IMR-90 (cell line): Measurements from ENCODE around the gene STARD7. TPM values are rescaled to one million over a fixed set of nuclear protein-coding genes. Genes with fewer than 3 reads are reported as not detected.

Experiments used
- ATAC-seq: fragments of 200-7000 bp; cut with Tn5 transposase; 2 replicates; pipeline ENCODE4 v1.9.1; 2020; ENCODE audit warnings: low read depth, mild to moderate bottlenecking, moderate library complexity
- Bru-seq: library from RNA; stranded (reverse); fragments of 400-500 nt; gene quantifications from one replicate; lab custom pipeline; 2021; lab: Mats Ljungman, UMichigan
- BruChase-seq, 2 experiments: library from RNA; stranded (reverse); fragments of 400-500 nt; gene quantifications; one replicate each; lab custom pipeline; 2021; lab: Mats Ljungman, UMichigan
- BruUV-seq: library from RNA; stranded (reverse); fragments of 400-500 nt; replicated peaks from 2 replicates; lab custom pipeline; 2021; lab: Mats Ljungman, UMichigan
- CTCF ChIA-PET: fragments of 300-600 bp; formaldehyde crosslinking; extraction: SDS; loops from one replicate; lab custom pipeline; 2021; ENCODE audit warnings: antibody characterized with exemption; lab: Yijun Ruan, JAX
- POLR2A ChIA-PET: fragments of 300-600 bp; sonication (Branson Sonifier 250); formaldehyde crosslinking; loops from one replicate; lab custom pipeline; 2022; ENCODE audit warnings: antibody characterized with exemption; ENCODE audit not compliant: unreplicated experiment; lab: Charles Lee
- DNase-seq: peaks from one replicate; pipeline ENCODE4 v3.0.0; 2013
- H2AFZ ChIP-seq: replicated peaks from 2 replicates; pipeline ENCODE3; 2013; ENCODE audit warnings: low read length, mild to moderate bottlenecking; ENCODE audit not compliant: poor library complexity
- H2AK5ac ChIP-seq: 2 replicates; pipeline ENCODE4 v1.6.1; 2013; ENCODE audit warnings: low read depth, low read length, inconsistent platforms
- H2AK9ac ChIP-seq: replicated peaks from 2 replicates; pipeline ENCODE3; 2013; ENCODE audit warnings: mild to moderate bottlenecking, low read depth, low read length, moderate library complexity; ENCODE audit not compliant: poor library complexity
- H2BK120ac ChIP-seq: 2 replicates; pipeline ENCODE4 v1.6.1; 2013; ENCODE audit warnings: low read depth, low read length, inconsistent platforms
- H2BK15ac ChIP-seq: 3 replicates; pipeline ENCODE4 v1.6.1; 2013; ENCODE audit warnings: low read depth, low read length, inconsistent platforms
- H2BK20ac ChIP-seq: 2 replicates; pipeline ENCODE4 v1.6.1; 2013; ENCODE audit warnings: low read depth, mild to moderate bottlenecking, inconsistent platforms, low read length, moderate library complexity
- H2BK5ac ChIP-seq: 2 replicates; pipeline ENCODE4 v1.6.1; 2013; ENCODE audit warnings: mild to moderate bottlenecking, low read depth, low read length, inconsistent platforms; ENCODE audit not compliant: poor library complexity, severe bottlenecking
- H3K14ac ChIP-seq: replicated peaks from 2 replicates; pipeline ENCODE4 v1.6.1; 2013; ENCODE audit warnings: low read depth, low read length, inconsistent platforms
- H3K18ac ChIP-seq: 2 replicates; pipeline ENCODE4 v1.6.1; 2013; ENCODE audit warnings: low read depth, low read length, control low read depth
- H3K23ac ChIP-seq: 2 replicates; pipeline ENCODE4 v1.6.1; 2013; ENCODE audit warnings: low read depth, low read length, inconsistent platforms
- H3K27ac ChIP-seq: 2 replicates; pipeline ENCODE4 v1.5.1; 2013; ENCODE audit warnings: mild to moderate bottlenecking, control low read depth, low read length; ENCODE audit not compliant: insufficient read depth
- H3K27me3 ChIP-seq: 2 replicates; pipeline ENCODE4 v1.6.1; 2013; ENCODE audit warnings: low read length; ENCODE audit not compliant: control insufficient read depth, insufficient read depth
- H3K36me3 ChIP-seq: 2 replicates; pipeline ENCODE4 v1.6.1; 2013; ENCODE audit warnings: low read length, mixed read lengths; ENCODE audit not compliant: control insufficient read depth, insufficient read depth
- H3K4ac ChIP-seq: 2 replicates; pipeline ENCODE4 v1.6.1; 2013; ENCODE audit warnings: low read depth, low read length, inconsistent platforms
- H3K4me1 ChIP-seq: 2 replicates; pipeline ENCODE4 v1.6.1; 2013; ENCODE audit warnings: low read length, mixed read lengths; ENCODE audit not compliant: control insufficient read depth, insufficient read depth
- H3K4me2 ChIP-seq: 2 replicates; pipeline ENCODE4 v1.6.1; 2013; ENCODE audit warnings: low read depth, mild to moderate bottlenecking, control low read depth, low read length, moderate library complexity
- H3K4me3 ChIP-seq: 2 replicates; pipeline ENCODE4 v1.5.1; 2013; ENCODE audit warnings: low read depth, mild to moderate bottlenecking, control low read depth, low read length, moderate library complexity; ENCODE audit not compliant: insufficient read depth
- H3K56ac ChIP-seq: 2 replicates; pipeline ENCODE4 v1.6.1; 2013; ENCODE audit warnings: low read length, inconsistent platforms; ENCODE audit not compliant: insufficient read depth; ENCODE audit errors: extremely low read depth
- H3K79me1 ChIP-seq, 2 experiments: 2 replicates each; pipeline ENCODE4 v1.6.1; 2013; ENCODE audit warnings: low read length in 2 of 2, inconsistent platforms in 1 of 2, low read depth in 1 of 2
- H3K9ac ChIP-seq: 2 replicates; pipeline ENCODE4 v1.6.1; 2013; ENCODE audit warnings: low read depth, low read length, control low read depth
- H3K9me1 ChIP-seq: 2 replicates; pipeline ENCODE4 v1.6.1; 2013; ENCODE audit warnings: low read length, inconsistent platforms; ENCODE audit not compliant: insufficient read depth
- H3K9me3 ChIP-seq: 2 replicates; pipeline ENCODE4 v1.6.1; 2013; ENCODE audit warnings: low read length; ENCODE audit not compliant: control insufficient read depth, insufficient read depth
- H4K20me1 ChIP-seq: 2 replicates; pipeline ENCODE4 v1.6.1; 2013; ENCODE audit warnings: low read length, inconsistent platforms; ENCODE audit not compliant: insufficient read depth
- H4K5ac ChIP-seq: 2 replicates; pipeline ENCODE4 v1.6.1; 2013; ENCODE audit warnings: mild to moderate bottlenecking, low read depth, low read length, control low read depth
- H4K8ac ChIP-seq, 2 experiments: 2 replicates each; pipeline ENCODE4 v1.6.1; 2013; ENCODE audit warnings: low read depth in 2 of 2, low read length in 2 of 2, control low read depth in 1 of 2, inconsistent platforms in 1 of 2
- H4K91ac ChIP-seq: 2 replicates; pipeline ENCODE4 v1.6.1; 2013; ENCODE audit warnings: low read depth, low read length, inconsistent platforms; ENCODE audit not compliant: insufficient read depth
- CHD1 ChIP-seq: IDR thresholded peaks from 2 replicates; pipeline ENCODE4 v1.6.1; 2012; ENCODE audit warnings: low read depth, low read length, improper control_type of control experiment
- MAZ ChIP-seq: IDR thresholded peaks from 2 replicates; pipeline ENCODE4 v1.6.1; 2012; ENCODE audit warnings: low read depth, mild to moderate bottlenecking, low read length, improper control_type of control experiment, moderate library complexity, borderline replicate concordance
- MXI1 ChIP-seq: IDR thresholded peaks from 2 replicates; pipeline ENCODE4 v1.6.1; 2012; ENCODE audit warnings: low read depth, mild to moderate bottlenecking, low read length, moderate library complexity, borderline replicate concordance
- RCOR1 ChIP-seq: IDR thresholded peaks from 2 replicates; pipeline ENCODE4 v1.6.1; 2012; ENCODE audit warnings: mild to moderate bottlenecking, low read length, improper control_type of control experiment; ENCODE audit not compliant: insufficient replicate concordance
- WGBS, 2 experiments: methylation state at CpG; one replicate each; pipeline versions ENCODE4 v1.1.5 to v1.1.7; 2013; ENCODE audit warnings: missing lambda C conversion rate in 2 of 2; ENCODE audit not compliant: insufficient read length in 1 of 2; ENCODE audit errors: extremely low coverage in 2 of 2; 5-methylcytosine and 5-hydroxymethylcytosine counted together
- dilution Hi-C: fragments of 300-500 bp; cut with HindIII; formaldehyde crosslinking; loops from one replicate; pipeline ENCODE4 v1.14.3; 2018; ENCODE audit warnings: low sequenced_read_pairs; ENCODE audit not compliant: unreplicated experiment
- in situ Hi-C: fragments of 300-500 bp; cut with MboI; formaldehyde crosslinking; loops from 3 replicates; pipeline ENCODE4 v1.14.3; 2019; ENCODE audit warnings: low sequenced_read_pairs, inconsistent platforms, mixed read lengths
- intact Hi-C: fragments of 100-400 bp; cut with micrococcal nuclease; formaldehyde crosslinking; loops from 2 replicates; pipeline ENCODE4 v1.10.0; 2022
- long read RNA-seq: library from polyadenylated mRNA; unstranded; transcript quantifications from one replicate; pipeline ENCODE4 v2.0.0, GENCODE V29; 2021; ENCODE audit not compliant: unreplicated experiment
- polyA plus RNA-seq, 3 experiments: library from polyadenylated mRNA; depleted of rRNA; stranded (reverse); fragments of >200 nt; gene quantifications; 2 replicates each; pipeline ENCODE4 v1.2.3, GENCODE V29; 2012; ENCODE audit warnings: low replicate concordance in 1 of 3
- total RNA-seq: library from RNA; depleted of rRNA; stranded (reverse); fragments of >200 nt; gene quantifications from 2 replicates; pipeline ENCODE4 v1.2.3, GENCODE V29; 2012; rRNA removed
- TF ChIP-seq, protein P1 (sequence below): conservative IDR thresholded peaks from 2 replicates; pipeline ENCODE4 v1.5.1; 2012; ENCODE audit warnings: mild to moderate bottlenecking, low read depth, low read length, improper control_type of control experiment
- TF ChIP-seq, protein P2 (sequence below): fragments of 150-350 bp; IDR thresholded peaks from 2 replicates; pipeline ENCODE4 v1.6.1; 2017; ENCODE audit warnings: mild to moderate bottlenecking, antibody characterized with exemption, low read length, low read depth
- TF ChIP-seq, protein P3 (sequence below): fragments of 150-350 bp; IDR thresholded peaks from 2 replicates; pipeline ENCODE4 v1.6.1; 2016; ENCODE audit warnings: low read depth, mild to moderate bottlenecking, low read length, moderate library complexity, borderline replicate concordance

The STARD7 gene, protein sequence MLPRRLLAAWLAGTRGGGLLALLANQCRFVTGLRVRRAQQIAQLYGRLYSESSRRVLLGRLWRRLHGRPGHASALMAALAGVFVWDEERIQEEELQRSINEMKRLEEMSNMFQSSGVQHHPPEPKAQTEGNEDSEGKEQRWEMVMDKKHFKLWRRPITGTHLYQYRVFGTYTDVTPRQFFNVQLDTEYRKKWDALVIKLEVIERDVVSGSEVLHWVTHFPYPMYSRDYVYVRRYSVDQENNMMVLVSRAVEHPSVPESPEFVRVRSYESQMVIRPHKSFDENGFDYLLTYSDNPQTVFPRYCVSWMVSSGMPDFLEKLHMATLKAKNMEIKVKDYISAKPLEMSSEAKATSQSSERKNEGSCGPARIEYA
- total RNA-seq (138 and 189 TPM in 2 replicates), polyA plus RNA-seq (2012; rRNA removed) (51.1 and 61.7 TPM in 2 replicates), Bru-seq, nascent RNA (percentile 84 among the genes with signal in this experiment), BruChase-seq, experiment 1, labeled RNA remaining after a 6-hour chase (percentile 94 among the genes with signal in this experiment), BruChase-seq, experiment 2, labeled RNA remaining after a 2-hour chase (percentile 91 among the genes with signal in this experiment)
- 17.9 and 21.7 TPM in 2 replicates for polyA plus RNA-seq (2012; cell fraction: cytosol; rRNA removed)
- polyA plus RNA-seq (2012; cell fraction: nucleus; rRNA removed; ENCODE audit: low replicate concordance), result 14.0 and 58.9 TPM in 2 replicates
- long read RNA-seq, transcript STARD7-201 (8 exons, 3,368 nt), result major isoform, 191 of 222 reads
- long read RNA-seq, partial matches to known transcripts, result 7 of 222 reads
- long read RNA-seq, other reads (novel, unspliced or antisense), result 23 of 222 reads

DNA sequence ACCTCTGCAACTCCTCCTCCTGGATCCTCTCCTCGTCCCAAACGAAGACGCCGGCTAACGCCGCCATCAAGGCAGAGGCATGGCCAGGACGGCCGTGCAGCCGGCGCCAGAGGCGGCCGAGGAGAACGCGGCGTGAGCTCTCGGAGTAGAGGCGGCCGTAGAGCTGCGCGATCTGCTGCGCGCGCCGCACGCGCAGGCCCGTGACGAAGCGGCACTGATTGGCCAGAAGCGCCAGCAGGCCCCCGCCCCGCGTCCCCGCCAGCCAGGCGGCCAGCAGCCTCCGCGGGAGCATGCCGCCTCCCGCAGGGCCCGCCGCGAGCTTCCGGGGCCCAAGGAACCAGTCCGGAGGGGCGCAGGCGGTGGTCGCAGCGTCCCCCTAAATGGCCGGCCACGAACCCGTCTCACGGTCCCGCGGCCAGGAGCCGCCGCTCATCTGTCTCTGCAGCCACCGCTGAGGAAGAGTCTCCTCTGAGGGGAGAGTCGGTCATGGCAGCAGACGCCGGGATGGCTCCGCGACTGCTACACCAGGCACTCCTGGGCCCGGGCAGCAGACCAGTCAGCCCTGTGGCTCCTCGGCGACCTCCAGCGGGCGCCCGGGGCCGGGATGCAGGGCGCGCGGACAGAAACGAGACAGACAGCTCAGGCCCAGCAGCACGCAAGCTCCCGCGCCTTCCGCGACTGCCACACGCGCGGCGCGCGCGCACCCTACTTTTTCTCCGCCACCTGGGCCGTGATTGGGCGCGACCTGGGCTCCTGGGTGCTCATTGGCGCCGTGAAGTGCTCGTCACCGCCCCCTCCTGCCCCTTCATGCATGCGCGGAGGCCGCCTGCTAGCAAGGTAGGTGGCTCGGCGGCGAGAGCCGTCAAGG, at the start of gene STARD7:
Gene STARD7 (minus strand): TSS at position 685 of the 868 bp plus-strand sequence. CDS start 393 bp downstream, at position 292.
- Histone ChIP-seq H3K79me1 (peaks cover 17 to 37% of the 10 kb centered on the region in 2 experiments), H3K9me3 (no peaks in the 10 kb centered on the region), H2BK15ac (no peak within 1 kb of the TSS), H3K23ac (peak within 1 kb of the TSS; percentile 87), H2BK120ac (peak within 1 kb of the TSS; percentile 32; the same call in 1 of the 2 replicates), H2AFZ (peak within 1 kb of the TSS; percentile 95), H2AK5ac (peak within 1 kb of the TSS; percentile 87), H3K9me1 (peaks cover 16% of the 10 kb centered on the region; the same call in 1 of the 2 replicates), H3K4ac (peak within 1 kb of the TSS; percentile 69), H4K5ac (peak within 1 kb of the TSS; percentile 97), H4K8ac (peak within 1 kb of the TSS; percentile 92 to 93), H4K20me1 (peaks cover 41% of the 10 kb centered on the region), H3K36me3 (no peaks in the 10 kb centered on the region), H3K18ac (no peak within 1 kb of the TSS), H2BK5ac (peak within 1 kb of the TSS; percentile 47), H3K9ac (peak within 1 kb of the TSS; percentile 85), H3K4me2 (peak within 1 kb of the TSS; percentile 93), H2AK9ac (peak within 1 kb of the TSS; percentile 97), H3K27me3 (no peaks in the 10 kb centered on the region), H3K56ac (peak within 1 kb of the TSS; percentile 75), H3K14ac (peak within 1 kb of the TSS; percentile 81), H3K4me1 (peaks cover 14% of the 10 kb centered on the region), H3K4me3 (peak within 1 kb of the TSS; percentile 60), H2BK20ac (no peak within 1 kb of the TSS), H4K91ac (peak within 1 kb of the TSS; percentile 73), H3K27ac (peak within 1 kb of the TSS; percentile 76)
- intact Hi-C loops (loop anchor here (1.0 to 5.0 kb wide), 3 partner anchors 34 to 61 kb away; partner anchors contain the start of genes CIAO1 and DUSP2), dilution Hi-C loops (no loop called here), in situ Hi-C loops (no loop called here)
- CTCF ChIA-PET, result interaction anchor here (0.6 kb wide), 4 partner anchors 9 to 95 kb away, joined by 3 read pairs; no protein-coding TSS in a partner anchor
- POLR2A ChIA-PET, result interaction anchor here (0.5 kb wide), 1 partner anchor 127 kb away, joined by 4 read pairs; no protein-coding TSS in a partner anchor
- ATAC-seq (peak; percentile 92), DNase-seq (peak; percentile 97)
- no TSS peak for BruUV-seq
- 0% methylated on average over 61 of the region's 100 CpGs; no CpG with 5 or more reads in 1 of the 2 experiments for WGBS, 2 experiments
- no peak for TF ChIP-seq RCOR1
- TF ChIP-seq MAZ, result peak; percentile 71; the same call in 1 of the 2 replicates
- TF ChIP-seq, protein P1, sequence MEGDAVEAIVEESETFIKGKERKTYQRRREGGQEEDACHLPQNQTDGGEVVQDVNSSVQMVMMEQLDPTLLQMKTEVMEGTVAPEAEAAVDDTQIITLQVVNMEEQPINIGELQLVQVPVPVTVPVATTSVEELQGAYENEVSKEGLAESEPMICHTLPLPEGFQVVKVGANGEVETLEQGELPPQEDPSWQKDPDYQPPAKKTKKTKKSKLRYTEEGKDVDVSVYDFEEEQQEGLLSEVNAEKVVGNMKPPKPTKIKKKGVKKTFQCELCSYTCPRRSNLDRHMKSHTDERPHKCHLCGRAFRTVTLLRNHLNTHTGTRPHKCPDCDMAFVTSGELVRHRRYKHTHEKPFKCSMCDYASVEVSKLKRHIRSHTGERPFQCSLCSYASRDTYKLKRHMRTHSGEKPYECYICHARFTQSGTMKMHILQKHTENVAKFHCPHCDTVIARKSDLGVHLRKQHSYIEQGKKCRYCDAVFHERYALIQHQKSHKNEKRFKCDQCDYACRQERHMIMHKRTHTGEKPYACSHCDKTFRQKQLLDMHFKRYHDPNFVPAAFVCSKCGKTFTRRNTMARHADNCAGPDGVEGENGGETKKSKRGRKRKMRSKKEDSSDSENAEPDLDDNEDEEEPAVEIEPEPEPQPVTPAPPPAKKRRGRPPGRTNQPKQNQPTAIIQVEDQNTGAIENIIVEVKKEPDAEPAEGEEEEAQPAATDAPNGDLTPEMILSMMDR, result peak; percentile 22; the same call in 1 of the 2 replicates
- peak; percentile 82 for TF ChIP-seq MXI1
- TF ChIP-seq, protein P2, sequence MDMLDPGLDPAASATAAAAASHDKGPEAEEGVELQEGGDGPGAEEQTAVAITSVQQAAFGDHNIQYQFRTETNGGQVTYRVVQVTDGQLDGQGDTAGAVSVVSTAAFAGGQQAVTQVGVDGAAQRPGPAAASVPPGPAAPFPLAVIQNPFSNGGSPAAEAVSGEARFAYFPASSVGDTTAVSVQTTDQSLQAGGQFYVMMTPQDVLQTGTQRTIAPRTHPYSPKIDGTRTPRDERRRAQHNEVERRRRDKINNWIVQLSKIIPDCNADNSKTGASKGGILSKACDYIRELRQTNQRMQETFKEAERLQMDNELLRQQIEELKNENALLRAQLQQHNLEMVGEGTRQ, result peak; percentile 64
- TF ChIP-seq, protein P3, sequence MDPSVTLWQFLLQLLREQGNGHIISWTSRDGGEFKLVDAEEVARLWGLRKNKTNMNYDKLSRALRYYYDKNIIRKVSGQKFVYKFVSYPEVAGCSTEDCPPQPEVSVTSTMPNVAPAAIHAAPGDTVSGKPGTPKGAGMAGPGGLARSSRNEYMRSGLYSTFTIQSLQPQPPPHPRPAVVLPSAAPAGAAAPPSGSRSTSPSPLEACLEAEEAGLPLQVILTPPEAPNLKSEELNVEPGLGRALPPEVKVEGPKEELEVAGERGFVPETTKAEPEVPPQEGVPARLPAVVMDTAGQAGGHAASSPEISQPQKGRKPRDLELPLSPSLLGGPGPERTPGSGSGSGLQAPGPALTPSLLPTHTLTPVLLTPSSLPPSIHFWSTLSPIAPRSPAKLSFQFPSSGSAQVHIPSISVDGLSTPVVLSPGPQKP, result no peak
- no peak for TF ChIP-seq CHD1
